ENCODE data around the gene CA11.

CA11 gene

GRCh38 chr19:48627865-48628314, 18.1 kb downstream of the CA11 start:
- no peak for DNase-seq

DNA sequence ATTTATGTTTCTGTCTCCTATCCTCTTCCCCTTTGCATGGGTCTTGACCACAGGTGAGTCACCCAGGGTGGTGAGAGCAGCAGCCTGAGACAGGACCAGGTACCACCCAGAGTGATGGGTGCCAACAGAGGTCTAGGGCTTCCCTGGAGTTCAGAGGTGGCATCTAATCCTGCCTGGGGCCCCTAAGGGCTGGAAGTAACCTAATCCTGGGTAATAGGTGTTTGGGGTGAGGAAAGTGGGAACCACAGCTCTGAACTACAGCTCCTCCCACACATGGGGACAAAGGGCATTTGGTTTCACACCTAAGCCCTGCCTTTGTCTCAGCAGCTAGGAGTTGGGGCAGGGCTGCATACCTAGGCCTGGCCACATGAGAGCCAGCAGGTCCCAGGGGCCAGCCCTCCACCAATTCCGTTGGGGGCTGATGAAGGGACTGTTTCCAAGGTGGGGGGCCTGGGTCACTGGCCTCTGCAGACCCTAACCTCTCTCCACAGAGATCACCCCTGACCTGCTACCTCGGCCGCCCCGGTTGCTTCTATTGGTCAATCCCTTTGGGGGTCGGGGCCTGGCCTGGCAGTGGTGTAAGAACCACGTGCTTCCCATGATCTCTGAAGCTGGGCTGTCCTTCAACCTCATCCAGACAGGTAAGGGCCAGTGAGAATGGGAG, 18.7 kb downstream of the CA11 start:
- DNase-seq = no peak

DNA sequence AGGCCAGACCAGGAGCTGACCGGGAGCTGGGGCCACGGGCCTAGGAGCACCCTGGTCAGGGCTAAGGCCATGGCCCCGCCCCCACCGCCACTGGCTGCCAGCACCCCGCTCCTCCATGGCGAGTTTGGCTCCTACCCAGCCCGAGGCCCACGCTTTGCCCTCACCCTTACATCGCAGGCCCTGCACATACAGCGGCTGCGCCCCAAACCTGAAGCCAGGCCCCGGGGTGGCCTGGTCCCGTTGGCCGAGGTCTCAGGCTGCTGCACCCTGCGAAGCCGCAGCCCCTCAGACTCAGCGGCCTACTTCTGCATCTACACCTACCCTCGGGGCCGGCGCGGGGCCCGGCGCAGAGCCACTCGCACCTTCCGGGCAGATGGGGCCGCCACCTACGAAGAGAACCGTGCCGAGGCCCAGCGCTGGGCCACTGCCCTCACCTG, 20.1 kb downstream of the CA11 start:
- no peak for DNase-seq

DNA sequence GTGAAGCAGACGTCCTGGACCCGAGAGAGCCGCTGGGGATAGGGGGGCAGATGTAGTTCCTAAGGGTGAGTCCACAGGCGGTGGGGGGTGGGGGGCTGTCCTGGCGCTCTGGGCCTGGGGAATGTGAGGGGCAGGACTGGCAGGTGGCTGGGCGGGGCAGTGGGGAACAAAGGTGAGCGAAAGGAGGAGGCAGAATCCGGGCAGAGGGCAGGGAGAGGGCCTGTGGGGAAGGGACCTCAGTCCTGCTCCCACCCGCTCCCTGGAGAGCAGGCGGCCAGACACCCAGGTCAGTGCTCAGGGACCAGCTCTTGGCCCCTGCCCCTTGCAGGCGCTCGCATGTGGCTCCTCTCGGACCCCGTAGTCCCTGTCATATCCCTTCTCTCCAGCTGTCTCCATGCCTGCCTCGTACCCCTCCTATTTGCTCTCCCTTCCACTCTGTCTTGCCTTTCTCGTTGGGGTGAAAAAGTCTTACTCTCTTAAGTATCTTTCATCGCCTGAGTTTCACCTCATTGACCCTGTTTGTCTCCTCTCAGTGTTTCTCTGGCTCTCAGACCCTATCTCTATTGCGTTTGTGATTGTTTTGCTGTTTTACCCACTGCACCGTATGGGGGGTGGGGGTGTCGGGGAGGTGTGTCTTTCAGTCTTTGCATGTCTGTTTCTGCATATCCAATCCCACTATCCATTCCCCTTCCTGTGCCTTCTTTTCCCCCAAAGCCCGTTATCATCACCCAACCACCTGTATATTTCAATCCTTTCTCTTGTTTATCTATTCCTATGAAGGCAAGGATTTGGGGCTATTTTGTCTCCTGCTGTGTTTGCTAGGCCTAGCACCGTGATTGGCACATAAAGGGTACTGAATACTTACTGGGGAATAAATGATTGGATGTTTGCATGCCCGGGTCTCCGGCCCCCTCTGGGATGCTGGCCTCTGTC, 20.9 kb downstream of the CA11 start:
- no peak for DNase-seq

- peak; percentile 93 for DNase-seq
These were observed 21.9 kb downstream of the CA11 start for GRCh38 chr19:48624067-48624594.

- no peak for DNase-seq
These were observed 22.4 kb downstream of the CA11 start for GRCh38 chr19:48623556-48624066.

- peak; percentile 40 for DNase-seq
These were observed 26.0 kb downstream of the CA11 start for GRCh38 chr19:48619692-48620585.

DNA sequence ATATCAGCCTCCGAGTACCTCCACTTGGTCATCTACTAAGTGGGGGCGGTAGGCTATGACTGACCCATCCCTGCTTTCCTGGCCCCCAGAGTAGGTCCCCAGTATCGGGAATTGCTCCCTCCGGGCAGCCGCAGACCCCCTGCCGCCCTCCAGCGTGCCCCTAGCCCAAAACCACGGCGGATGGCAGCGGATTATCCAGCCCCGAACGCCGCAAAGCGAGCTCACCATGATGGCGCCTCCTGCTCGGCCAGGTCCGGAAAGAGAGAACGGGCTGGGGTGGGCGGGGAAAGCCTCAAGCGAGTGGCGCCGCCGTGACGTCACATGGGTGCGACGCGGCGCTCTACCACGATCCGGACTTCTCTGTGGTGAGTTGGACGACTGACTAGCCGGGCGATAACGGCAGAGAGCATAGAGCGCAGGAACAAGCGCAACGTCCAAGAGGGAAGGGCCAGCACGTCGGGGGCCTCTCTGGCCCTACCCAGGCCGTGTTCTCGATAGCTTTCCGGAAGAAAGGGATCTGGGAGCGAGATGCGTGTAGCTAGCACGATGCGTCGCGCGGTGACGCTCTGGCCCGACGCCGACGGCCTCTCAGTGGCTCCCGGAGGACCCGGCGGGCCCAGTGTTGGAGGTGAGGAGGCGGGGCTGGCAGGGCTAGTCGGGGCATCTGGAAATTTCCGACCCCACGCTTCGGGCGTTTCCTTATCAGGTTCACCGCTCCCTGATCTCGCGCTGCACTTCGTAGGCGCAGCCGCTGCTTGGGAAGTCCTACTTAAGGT, 26.9 kb downstream of the CA11 start, which contains the start of the genes RPL18 and SPHK2:
Gene RPL18 (minus strand): TSS at position 263 of the 776 bp plus-strand sequence. CDS start 35 bp downstream, at position 228.
Gene SPHK2 (plus strand): TSS at position 591 of the 776 bp plus-strand sequence. CDS start 1,009 bp downstream, outside the sequence.
- peak; percentile 98 for DNase-seq

- DNase-seq = no peak
These were observed 27.6 kb downstream of the CA11 start for GRCh38 chr19:48618278-48618915.

GRCh38 chr19:48617146-48617937, 28.6 kb downstream of the CA11 start:
- DNase-seq = no peak

DNA sequence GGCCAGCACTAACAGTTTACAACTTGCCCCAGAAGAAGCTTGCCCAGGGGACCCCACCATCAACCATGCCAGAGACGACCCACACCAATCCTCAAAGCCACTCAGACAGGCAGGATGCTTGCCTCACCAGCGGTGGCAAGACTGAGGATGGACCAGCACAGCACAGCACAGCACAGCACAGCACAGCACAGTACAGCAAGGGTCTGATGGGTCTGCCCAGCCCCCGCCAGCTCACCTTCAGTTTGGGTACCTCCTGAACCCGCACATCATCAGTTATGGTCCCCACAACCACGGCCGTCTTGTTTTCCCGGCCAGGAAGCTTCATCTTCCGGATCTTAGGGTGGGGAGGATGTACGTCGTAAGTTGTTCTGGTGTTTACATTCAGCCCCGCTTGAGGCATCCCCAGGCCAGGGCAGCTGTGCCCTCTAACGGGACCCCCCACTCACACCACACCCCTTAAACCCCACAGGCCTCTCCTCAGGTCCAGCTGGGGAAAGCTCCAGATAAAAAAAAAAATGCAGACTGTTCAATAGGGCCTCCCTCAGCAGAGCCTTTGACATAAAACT, 29.4 kb downstream of the CA11 start:
- no peak for DNase-seq

DNA sequence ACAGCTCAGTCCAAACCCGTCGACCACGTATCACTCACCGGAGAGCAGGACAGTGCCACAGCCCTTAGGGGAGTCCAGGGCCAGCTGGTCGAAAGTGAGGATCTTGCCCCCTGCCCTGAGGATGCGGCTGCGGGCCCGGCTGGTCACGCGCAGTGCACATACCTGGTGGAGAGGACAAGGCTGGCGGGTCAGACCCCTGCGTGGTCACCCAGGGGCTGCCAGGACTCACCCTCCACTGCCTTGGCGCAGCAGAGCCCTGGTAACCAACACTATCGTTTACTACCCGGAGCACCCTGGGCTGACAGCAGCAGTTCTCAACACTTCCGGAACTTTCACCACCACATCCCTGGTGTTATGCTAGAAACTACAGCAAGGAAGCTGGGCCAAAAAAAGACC, 29.9 kb downstream of the CA11 start:
- no peak for DNase-seq

- no peak for DNase-seq
These were observed 30.6 kb downstream of the CA11 start for GRCh38 chr19:48615231-48616040.

GRCh38 chr19:48614436-48615230, 31.4 kb downstream of the CA11 start, which contains the start of gene FAM83E:
TSS of gene FAM83E (minus strand) at chr19:48615076. CDS start at chr19:48613372, 1,704 bp downstream.
- no peak for DNase-seq

- DNase-seq = no peak
These were observed 32.0 kb downstream of the CA11 start for GRCh38 chr19:48613852-48614435.

- DNase-seq = no peak
These were observed 32.7 kb downstream of the CA11 start for GRCh38 chr19:48613024-48613851.
